Ramos (cell line): Measurements from ENCODE around the gene HOXB4.

Experiments
- in situ Hi-C: fragments of 300-500 bp; cut with MboI; formaldehyde crosslinking; loops from one replicate; pipeline ENCODE4 v1.14.3; 2022; ENCODE audit warnings: low sequenced_read_pairs; ENCODE audit not compliant: unreplicated experiment

HOXB4 gene

DNA sequence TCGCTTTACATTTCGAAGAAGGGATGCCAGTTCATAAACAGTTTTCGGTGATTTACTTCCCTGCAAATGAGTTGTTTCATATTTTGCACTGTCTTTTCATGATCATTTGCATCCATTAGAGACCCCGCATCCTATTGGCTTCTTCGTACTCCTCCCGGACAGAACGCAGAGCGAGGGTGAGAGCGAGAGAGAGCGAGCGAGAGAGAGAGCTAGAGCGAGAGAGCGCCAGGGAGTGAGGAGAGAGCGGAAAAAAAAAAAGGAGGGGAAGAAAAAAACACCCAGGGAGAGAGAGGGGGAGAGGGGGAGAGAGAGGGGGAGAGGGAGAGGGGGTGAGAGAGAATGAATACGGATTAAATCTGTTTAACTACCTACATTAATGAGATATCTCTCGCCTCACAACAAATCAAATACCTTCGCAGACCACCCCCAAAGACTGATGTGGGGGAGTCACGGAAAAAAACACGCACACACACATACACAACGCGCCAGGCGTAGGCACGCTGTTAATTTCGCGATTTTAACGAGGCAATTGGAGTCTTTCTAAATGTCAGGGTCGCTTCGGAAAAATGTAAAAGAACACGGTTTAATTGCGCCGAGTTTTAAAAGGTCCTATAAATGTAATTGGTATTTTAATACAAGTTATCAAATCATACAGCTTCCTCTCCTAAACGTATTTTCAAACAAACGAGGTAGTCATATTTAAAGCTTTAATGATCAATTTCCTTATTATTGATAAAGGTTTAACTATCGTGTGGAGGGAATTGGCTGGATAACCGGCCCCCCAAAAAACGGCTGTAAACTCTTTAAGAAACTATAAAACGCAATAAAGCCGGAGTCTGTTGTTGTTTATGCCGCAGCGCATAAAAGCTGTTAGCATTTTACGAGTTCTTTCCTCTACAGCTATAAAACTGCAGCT is 37.2 kb upstream of the HOXB4 start, which contains the start of gene HOXB8:
Gene HOXB8 (minus strand): TSS at position 246 of the 916 bp plus-strand sequence. CDS start 588 bp downstream, outside the sequence.
- in situ Hi-C loops = no loop called here

DNA sequence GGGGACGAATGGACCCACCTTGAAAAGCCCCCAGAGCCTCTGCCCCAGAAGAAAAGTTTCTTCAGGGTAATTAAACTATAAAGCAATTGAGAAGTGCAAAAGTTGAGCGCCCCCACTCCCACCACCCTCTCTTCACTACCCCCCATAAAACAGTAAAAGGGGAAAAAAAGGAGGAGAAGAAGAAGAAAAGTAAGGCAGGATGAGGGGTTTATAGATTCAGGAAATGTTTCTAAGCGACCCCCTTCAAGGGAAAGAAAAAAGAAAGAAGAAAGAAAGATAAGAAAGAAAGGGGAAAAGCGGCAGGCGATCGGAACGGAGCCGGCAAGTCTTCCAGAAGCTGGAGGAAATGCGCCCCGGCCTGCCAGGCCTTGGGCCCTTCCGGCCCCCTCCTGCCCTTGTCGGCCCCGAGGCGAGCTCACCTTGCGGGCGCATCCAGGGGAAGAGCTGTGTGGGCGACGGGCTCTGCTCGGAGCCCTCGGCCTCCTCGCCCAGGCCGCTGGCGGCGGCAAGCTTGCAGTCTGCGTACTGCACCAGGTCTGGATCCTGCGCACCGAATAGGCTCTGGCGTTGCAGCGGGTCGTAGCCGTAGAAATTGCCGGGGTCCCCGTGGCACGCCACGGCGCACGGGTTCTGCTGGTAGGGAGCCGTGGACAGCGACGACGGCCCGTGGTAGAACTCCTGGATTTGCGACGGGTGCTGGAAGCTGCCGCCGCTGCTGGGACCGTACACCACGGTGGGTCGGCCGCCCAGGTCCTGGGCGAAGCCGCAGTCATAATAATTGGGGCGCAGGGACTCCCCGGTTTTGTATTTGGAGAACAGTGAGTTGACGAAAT is 35.9 kb upstream of the HOXB4 start:
- in situ Hi-C loops = no loop called here

DNA sequence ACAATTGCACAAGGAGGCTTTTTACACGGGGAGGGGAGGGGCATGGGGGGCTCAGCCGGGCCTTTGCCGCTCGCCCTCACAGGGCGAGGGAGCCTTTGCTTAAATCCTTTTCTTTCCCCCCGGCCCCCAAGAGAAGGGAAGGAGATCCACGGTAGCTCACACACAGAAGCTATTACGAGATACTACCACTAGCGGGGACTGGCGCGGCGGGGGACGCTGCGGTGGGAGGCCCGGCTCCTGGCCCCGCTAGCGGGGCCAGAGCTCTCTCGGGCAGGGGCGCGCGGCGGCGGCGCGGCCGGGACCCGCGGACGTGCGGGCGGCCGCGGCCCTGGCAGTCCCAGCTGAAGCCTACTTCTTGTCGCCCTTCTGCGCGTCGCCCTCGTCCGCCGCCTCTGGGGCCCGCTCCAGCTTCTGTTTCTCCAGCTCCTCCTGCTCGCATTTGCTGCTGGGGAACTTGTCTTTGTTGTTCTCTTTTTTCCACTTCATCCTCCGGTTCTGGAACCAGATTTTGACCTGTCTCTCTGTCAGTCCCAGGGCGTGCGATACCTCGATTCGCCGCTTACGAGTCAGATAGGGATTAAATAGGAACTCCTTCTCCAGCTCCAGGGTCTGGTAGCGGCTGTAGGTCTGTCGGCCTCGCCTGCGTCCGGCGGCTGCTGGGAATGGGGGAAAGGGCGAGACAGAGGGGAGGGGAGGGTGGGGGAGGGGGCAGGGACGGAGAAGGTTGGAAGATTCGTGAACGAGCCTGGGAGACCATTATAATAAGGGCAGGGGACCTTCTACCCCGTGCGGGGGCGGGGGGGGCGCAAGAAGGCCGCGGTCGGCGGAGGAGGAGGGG is 34.9 kb upstream of the HOXB4 start:
- in situ Hi-C loops = no loop called here

DNA sequence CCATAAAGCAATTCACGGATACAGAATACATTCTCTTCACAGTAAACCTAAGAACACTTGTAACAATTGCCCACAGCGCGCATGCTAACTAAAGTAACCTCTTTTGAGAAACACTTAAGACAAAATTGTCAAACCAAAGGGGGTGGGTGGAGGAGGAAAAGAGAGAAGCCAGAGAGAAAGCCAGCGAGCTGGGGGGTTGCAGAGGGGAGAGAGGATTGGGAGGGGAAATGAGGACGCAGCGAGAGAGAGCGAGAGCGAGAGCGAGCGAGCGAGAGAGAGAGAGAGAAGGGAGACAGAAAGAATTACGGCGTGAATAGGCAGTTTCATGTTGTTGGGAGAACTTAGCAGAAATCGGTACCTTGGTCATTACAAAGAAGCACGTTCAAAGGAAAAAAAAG is 34.3 kb upstream of the HOXB4 start:
- in situ Hi-C loops = no loop called here

DNA sequence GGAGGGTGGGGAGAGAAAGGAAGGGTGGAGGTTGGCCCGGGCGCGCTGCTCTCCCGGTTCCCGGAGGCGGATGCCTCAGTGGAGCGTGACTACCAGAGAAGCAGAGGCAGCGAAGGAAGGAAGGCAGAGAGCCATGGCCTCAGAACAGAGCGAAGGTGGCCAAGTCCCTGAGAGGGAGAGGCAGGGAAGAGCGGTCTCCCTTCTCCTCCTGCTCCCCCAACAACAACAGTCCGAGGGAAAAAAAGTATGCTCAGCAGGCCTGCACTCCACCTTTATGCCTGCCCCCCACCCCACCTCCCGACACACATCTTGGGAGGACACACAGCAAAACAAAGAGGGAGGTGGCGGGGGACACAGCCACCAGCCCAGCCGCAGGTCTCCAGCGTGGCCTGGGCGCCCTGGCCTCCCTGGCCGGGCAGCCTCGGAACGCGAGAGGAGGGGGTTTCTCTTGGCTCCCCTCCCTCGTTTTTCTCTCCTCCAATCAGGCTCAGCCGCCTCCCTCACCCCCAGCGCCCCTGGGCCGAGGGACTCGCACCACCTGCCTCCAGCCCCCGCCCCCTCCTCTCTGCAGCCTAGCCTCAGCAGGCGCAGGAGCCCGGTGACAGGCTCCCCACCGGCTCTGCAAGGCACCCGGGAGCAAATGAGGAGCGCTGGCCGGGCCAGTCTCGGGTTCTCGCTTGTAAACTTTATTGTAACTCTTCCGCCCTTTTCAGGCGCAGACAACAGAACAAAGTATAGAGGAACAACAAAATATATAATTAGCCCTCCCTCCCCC is 33.7 kb upstream of the HOXB4 start:
- in situ Hi-C loops = no loop called here

DNA sequence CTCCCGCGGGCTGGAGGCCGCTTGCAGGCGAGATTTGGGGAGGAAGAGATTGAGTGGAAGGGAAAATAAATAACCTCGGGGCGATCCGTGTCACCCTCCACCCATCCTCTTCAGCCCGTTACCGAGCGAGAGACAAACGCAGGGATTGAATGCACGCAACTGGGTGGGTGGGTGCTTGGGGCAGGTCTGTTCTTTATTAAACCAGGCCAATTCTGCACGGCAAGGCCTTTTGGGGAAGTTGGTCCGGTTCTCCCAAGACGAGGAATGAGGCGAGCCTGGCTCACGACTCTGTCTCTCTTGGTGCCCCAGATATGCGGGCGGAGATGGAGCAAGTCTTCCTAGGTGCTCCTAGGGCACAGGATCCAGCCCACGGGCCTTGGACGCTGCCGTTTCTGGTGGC is 33.1 kb upstream of the HOXB4 start:
- in situ Hi-C loops = no loop called here

DNA sequence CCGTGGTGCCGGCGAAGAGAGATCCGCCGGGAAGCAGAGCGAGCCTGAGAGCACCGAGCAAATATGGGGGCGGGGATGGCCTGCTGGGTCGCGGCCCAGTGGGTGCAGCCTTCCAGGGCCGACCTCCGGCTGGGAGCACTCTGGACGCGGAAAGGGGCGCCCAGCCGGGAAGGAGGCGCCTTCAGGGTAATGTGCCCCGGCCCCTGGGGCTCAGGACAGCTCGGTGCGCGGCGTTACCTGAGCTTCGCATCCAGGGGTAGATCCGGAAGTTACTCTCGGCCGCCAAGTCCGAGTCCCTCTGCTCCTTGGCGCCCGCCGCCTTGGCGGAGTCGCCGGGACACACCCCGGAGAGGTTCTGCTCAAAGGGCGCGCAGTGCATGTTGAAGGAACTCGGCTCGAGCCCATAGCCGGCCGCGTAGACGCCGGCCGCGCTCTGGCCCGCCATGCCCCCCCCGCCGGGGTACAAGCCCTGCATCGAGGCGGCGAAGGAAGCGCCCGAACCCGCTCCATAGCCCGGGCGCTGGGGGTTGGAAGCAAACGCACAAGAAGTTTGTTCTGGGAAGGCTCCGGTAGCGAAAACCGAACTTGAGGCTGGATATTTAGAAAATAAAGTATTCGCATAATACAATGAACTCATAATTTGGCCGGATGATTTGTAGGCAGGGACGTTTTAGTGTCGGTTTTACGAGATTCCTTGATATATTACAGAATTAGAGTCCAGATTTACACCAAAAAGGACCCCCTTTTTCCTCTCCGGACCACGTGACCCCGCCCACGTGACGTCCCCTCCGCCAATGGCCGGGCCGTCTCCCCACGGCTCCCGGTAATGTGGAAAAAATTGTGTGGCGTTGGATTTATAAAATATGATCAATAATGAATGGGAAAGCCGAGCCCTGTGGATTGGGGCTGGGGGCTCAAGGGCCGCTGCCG is 32.4 kb upstream of the HOXB4 start, which contains the start of gene HOXB7:
Gene HOXB7 (minus strand): TSS at position 736 of the 930 bp plus-strand sequence. CDS start 99 bp downstream, at position 637.
- in situ Hi-C loops = no loop called here

DNA sequence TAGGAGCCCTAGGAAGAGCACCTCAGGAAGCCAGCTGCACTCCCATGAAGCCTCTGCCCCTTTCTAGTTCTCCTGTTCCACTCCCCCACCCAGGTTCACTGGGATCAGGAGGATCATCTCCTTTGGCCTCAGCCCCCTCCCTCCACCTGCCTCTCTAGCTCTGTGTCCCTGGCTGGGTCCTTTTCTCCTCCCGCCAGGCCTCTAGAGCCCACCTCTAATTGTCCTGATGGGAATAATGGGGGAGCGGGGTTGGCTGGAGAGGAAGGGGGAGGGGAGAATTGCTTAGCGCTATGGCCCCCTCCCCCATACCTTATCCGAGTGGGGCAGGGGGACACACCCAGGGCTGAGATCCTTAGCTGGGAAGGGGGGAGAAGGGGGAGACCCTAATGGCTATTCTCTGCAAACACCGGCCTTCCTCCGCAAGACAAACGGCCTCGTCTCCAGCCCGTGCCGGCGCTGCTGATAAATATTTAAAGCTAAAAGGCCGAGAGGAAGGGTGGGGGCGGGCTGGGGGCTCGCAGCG is 31.7 kb upstream of the HOXB4 start:
- in situ Hi-C loops = no loop called here

DNA sequence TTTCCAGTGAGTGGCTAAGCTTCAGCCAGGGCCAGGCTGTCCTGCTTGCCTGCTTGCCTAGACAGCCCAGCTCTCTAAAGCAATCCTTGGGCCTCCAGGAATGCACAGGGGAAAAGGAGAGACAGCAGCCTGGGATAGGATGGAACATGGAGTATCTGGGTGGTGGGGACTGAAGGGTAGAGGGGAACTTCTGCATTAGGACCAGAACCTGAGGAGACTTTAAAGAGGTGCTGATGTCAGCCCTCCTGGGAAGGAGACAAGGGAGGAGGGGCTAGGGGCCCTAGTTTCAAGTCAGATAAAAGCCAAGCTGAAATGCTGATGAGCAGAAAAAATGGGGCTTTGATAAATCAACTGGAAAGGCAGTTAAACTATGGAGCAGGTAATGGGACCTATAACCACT is 30.9 kb upstream of the HOXB4 start:
- in situ Hi-C loops = no loop called here

DNA sequence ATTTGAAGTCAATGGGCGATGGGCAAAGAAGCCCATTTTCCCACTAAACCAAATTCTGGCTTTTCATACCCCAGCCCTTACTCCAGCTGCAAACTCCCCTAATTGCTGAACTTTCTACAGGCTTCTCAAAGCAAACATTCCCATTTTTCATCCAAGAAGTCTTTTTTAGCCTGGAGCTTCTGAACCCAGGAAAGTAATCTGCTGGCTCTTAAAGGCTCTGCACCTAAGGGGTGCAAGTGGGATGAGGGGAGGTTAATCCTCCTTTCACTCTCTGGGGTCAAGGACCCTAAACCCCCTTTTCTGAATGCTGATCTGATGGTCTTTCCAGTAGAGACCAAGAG is 30.3 kb upstream of the HOXB4 start:
- in situ Hi-C loops = no loop called here

DNA sequence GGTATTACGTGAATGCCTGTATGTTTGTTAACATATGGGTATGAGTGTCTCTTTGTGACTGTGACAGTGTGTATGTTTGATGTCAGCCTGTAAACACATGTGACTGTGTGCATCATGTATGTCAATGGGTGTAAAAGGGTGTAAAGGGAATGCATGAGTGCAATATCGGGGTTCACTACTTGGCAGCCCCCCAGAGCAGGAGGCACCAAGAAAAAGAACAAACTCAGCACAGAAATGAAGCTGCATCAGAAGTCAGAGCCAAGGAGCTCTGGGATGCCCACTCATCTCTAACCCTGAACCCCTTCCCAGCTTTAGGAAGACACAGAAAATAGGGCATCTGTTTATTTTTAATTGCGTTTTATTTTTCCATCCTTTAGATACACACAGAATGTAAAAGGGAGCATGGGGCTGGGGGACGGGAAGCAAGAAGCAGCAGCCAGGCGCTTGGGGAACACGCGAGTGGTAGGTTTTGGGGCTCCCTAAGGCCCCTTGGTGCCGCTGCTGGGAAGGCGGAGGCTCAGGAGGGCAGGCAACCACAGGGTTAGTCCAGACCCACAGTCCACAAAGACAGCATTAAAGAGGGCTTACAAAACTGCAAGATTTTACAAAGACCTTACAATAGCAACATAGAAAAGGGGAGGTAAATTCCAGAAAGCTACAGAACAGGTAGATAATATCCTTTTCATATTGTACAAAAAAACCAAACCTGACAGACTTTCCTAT is 28.9 kb upstream of the HOXB4 start:
- in situ Hi-C loops = no loop called here

DNA sequence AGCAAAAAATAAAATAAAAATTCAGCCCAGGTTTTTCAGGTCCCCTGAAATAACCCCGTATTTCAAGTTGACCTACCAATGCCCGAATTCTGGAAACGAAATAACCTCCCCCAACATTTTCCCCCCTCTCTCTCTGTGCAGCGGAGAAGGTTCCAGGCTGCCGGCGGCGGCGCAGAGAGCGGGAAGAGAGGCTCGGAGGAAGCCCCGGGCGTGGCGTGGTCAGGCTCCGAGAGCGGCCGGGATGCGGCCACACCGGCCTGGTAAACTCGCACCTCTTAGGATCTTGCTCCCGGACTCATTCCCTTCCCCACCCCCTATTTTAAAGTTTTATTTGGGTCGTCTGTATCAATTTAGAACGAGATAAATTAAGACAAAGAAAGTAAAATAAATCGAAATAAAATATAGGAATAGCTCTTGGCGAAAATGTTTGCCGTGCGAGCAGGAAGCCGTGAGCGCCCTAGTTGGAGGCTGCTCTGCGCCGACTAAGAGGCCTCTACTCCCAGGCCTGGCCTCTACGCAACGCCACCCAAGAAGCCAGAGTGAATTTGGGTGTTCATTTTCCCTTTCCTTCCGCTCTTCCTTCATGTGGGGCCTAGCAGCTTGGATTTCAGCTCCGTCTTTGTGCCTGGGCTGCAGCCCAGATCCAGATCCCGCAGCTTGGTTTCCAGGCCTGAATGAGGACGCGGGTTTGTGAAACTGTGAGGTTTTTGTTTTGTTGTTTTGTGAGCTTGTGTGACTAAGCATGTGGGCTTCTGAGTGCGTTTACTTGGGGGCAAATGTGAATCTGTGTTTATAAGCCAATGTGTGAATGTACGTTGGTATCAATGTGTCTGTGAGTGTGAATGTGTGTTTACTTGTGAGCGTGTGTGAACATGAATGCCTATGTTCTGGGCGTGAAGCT is 28.1 kb upstream of the HOXB4 start:
- in situ Hi-C loops = no loop called here

DNA sequence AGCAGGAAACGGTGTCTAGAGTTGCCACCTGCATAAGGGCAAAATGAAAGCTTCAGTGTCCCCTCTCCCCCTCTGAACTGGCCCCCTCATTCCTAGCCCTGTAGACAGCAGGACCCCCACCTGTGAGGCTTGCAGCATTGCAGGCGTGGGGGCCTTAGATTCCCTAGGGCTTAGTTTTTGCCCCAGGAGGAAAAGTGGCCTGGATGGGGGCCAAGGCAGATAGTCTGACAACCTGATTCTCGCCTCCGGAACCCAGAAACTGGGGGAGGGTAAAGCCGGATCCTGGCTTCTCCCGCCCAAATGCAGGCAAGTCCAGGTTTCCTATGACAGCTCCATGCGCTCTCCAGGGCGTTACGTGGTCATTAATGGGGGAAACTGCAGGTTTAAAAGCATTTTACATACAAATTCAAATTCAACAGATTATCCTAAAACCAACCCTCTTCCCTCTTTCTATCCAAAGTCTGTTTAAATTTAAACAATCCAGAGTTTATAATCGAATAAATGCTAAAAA is 27.3 kb upstream of the HOXB4 start:
- in situ Hi-C loops = no loop called here

DNA sequence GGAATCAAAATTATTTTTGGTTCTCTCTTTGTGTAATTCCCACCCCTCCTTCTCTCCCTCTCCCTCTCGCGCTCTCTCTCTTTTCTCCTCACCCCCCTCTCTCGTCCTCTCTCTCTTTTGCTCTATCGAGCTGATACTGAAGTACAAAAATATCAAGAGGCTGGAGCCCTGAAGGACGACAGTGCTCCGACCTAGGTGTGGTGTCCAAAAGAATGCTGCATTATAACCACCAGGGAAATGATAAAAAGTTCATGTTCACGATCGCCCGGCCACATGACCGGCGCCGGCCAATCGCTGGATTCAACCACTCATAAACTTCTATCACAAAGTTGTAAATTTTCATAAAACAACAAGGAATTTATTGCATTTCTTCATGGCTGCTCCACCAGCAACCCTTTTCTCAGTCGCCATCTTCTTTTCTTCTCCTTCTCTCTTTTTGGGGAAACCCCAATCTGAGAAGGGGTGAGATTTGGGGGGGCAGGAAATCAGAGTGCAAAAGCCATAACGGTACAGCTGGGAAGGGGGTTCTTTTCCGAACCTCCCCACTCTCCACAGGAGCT is 26.7 kb upstream of the HOXB4 start, which contains the start of gene HOXB6:
Gene HOXB6 (minus strand): TSS at position 217 of the 560 bp plus-strand sequence. CDS start 6,836 bp downstream, outside the sequence.
- in situ Hi-C loops = no loop called here

DNA sequence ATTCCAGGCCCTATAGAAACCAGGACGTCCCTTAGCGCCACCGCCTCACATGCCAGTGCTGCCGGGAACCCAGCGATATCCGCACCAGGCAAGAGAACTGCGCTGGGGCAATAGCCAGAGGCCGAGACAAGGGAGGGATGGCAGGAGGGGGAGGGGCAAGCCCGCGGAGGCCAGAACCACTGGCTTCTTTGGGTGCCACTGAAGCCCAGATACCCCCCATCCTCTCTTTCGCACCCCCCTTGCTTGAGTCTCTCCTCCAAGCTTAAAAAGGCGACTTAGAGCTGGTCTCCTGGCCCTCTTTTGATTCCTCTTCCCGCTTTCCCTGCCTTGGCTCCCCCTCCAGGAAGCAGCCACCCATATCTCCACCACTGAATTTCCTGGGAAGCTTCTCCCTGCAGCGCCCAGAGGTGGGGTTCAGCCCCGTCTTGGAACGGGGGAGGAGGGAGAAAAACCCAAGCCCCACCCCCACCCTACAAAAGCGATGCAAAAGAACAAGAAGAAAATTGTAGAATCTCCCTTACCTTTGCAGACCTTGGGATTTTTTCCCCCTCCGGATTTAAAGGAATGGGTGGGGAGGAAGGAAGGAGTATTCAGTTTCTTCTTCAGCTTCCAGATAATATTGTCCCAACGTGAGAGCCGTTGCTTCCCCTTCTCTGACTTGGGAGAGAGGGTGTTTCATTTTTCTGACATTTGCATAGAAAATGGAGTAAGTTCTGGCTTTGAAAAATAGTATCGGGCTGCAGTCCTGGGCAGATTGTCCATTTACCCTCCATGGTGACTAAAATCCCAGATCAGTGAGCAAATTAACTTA is 26.0 kb upstream of the HOXB4 start:
- in situ Hi-C loops = no loop called here
